CD4-positive, CD25-positive, alpha-beta regulatory T cell (primary cell): ENCODE data around the gene NFIB. TPM values are rescaled to one million over a fixed set of nuclear protein-coding genes. Genes with fewer than 3 reads are reported as not detected.

Source experiments
- ATAC-seq, 2 donors: fragments of 150-1000 bp; cut with Tn5 transposase; one replicate each; pipeline ENCODE4 v1.10.0; 2021; ENCODE audit warnings: low read depth in 2 of 2, moderate number of reproducible peaks in 2 of 2, moderate library complexity in 1 of 2
- DNase-seq, 3 donors: peaks; one replicate each; pipeline versions ENCODE4 v3.0.0 to v3.0.0-alpha.2; 2012 to 2022; ENCODE audit warnings: mixed read lengths in 1 of 3
- H3K27ac ChIP-seq: one replicate; pipeline ENCODE4 v1.7.0; 2013; ENCODE audit warnings: mild to moderate bottlenecking, low read length; ENCODE audit not compliant: insufficient read depth, poor library complexity, severe bottlenecking
- H3K27me3 ChIP-seq: one replicate; pipeline ENCODE4 v1.7.0; 2013; ENCODE audit warnings: low read length; ENCODE audit not compliant: control insufficient read depth, insufficient read depth
- H3K36me3 ChIP-seq: one replicate; pipeline ENCODE4 v1.7.0; 2013; ENCODE audit warnings: mild to moderate bottlenecking, low read length, moderate library complexity; ENCODE audit not compliant: control insufficient read depth, insufficient read depth
- H3K4me1 ChIP-seq: 2 replicates; pipeline ENCODE4 v1.7.0; 2013; ENCODE audit warnings: mild to moderate bottlenecking, low read length; ENCODE audit not compliant: insufficient read depth, control insufficient read depth, poor library complexity, severe bottlenecking
- H3K4me3 ChIP-seq: one replicate; pipeline ENCODE4 v1.7.0; 2013; ENCODE audit warnings: low read depth, mild to moderate bottlenecking, low read length, moderate library complexity
- H3K9me3 ChIP-seq, 2 experiments: 1 replicate in 1 of 2; 2 replicates in 1 of 2; pipeline ENCODE4 v1.7.0; 2013; ENCODE audit warnings: low read length in 2 of 2, mild to moderate bottlenecking in 1 of 2, moderate library complexity in 1 of 2; ENCODE audit not compliant: control insufficient read depth in 2 of 2
- H3K27ac Mint-ChIP-seq, 3 donors: one replicate each; pipeline ENCODE4 v1.8.0; 2020 to 2022; ENCODE audit warnings: mild to moderate bottlenecking in 3 of 3, mixed read lengths in 3 of 3, moderate library complexity in 2 of 3
- H3K27me3 Mint-ChIP-seq: one replicate; pipeline ENCODE4 v1.8.0; 2022; ENCODE audit warnings: mild to moderate bottlenecking, mixed read lengths
- H3K36me3 Mint-ChIP-seq: one replicate; pipeline ENCODE4 v1.8.0; 2020; ENCODE audit warnings: mixed read lengths
- H3K4me1 Mint-ChIP-seq, 4 donors: one replicate each; pipeline ENCODE4 v1.8.0; 2020 to 2022; ENCODE audit warnings: mixed read lengths in 4 of 4, mild to moderate bottlenecking in 1 of 4
- H3K4me3 Mint-ChIP-seq, 4 donors: one replicate each; pipeline ENCODE4 v1.8.0; 2020 to 2022; ENCODE audit warnings: mild to moderate bottlenecking in 4 of 4, mixed read lengths in 4 of 4, moderate library complexity in 3 of 4
- H3K9me3 Mint-ChIP-seq, 7 donors: one replicate each; pipeline ENCODE4 v1.8.0; 2020 to 2022; ENCODE audit warnings: mixed read lengths in 7 of 7, mild to moderate bottlenecking in 3 of 7, moderate library complexity in 2 of 7
- polyA plus RNA-seq, 4 donors: library from polyadenylated mRNA; unstranded; fragments of 300-500 nt; fragmentation: Illumina TruSeq; gene quantifications; one replicate each; pipeline ENCODE4 v1.2.3, GENCODE V29; 2021
- total RNA-seq: library from RNA; stranded (reverse); gene quantifications from one replicate; pipeline ENCODE4 v1.2.3, GENCODE V29; 2022

Gene NFIB
- total and polyA plus RNA-seq, 5 donors from 2014 or later: 0.20 TPM; not detected in 4

GRCh38 chr9:14132775-14133174, 181.2 kb downstream of the NFIB start:
- no peak overlapping the region for H3K4me3 Mint-ChIP-seq
- ATAC-seq (no peak), DNase-seq (no peak)
- no peak overlapping the region for H3K27ac Mint-ChIP-seq
- Histone ChIP-seq H3K27ac (no peak overlapping the region), H3K4me3 (no peak overlapping the region), H3K27me3 (no peaks in the 10 kb centered on the region), H3K9me3 (no peaks in the 10 kb centered on the region), H3K36me3 (no peaks in the 10 kb centered on the region), H3K4me1 (no peaks in the 10 kb centered on the region)
- no peaks in the 10 kb centered on the region for H3K27me3 Mint-ChIP-seq
- no peaks in the 10 kb centered on the region for H3K4me1 Mint-ChIP-seq
- H3K9me3 Mint-ChIP-seq: peaks cover 0 to 4% (median 0%) of the 10 kb centered on the region in 7 donors
- H3K36me3 Mint-ChIP-seq: no peaks in the 10 kb centered on the region

GRCh38 chr9:14131356-14132088, 182.4 kb downstream of the NFIB start:
- H3K27me3 Mint-ChIP-seq: no peaks in the 10 kb centered on the region
- Histone ChIP-seq H3K27me3 (no peaks in the 10 kb centered on the region), H3K4me1 (no peaks in the 10 kb centered on the region), H3K9me3 (no peaks in the 10 kb centered on the region), H3K36me3 (no peaks in the 10 kb centered on the region), H3K4me3 (no peak overlapping the region), H3K27ac (no peak overlapping the region)
- H3K36me3 Mint-ChIP-seq: no peaks in the 10 kb centered on the region
- no peak for DNase-seq
- ATAC-seq: no peak
- no peak overlapping the region for H3K4me3 Mint-ChIP-seq
- H3K9me3 Mint-ChIP-seq: peaks cover 0 to 4% (median 0%) of the 10 kb centered on the region in 7 donors
- H3K27ac Mint-ChIP-seq: no peak overlapping the region
- H3K4me1 Mint-ChIP-seq: no peaks in the 10 kb centered on the region

GRCh38 chr9:14127656-14128055, 186.3 kb downstream of the NFIB start:
- no peaks in the 10 kb centered on the region for H3K9me3 ChIP-seq
- H3K4me3 Mint-ChIP-seq: no peak overlapping the region
- no peaks in the 10 kb centered on the region for H3K4me1 ChIP-seq
- no peak for DNase-seq
- H3K27me3 ChIP-seq: no peaks in the 10 kb centered on the region
- no peaks in the 10 kb centered on the region for H3K36me3 Mint-ChIP-seq
- H3K27me3 Mint-ChIP-seq: no peaks in the 10 kb centered on the region
- no peaks in the 10 kb centered on the region for H3K36me3 ChIP-seq
- no peak overlapping the region for H3K4me3 ChIP-seq
- no peaks in the 10 kb centered on the region for H3K4me1 Mint-ChIP-seq
- no peak overlapping the region for H3K27ac ChIP-seq
- ATAC-seq: no peak
- no peak overlapping the region for H3K27ac Mint-ChIP-seq
- H3K9me3 Mint-ChIP-seq: peaks cover 0 to 5% (median under 1%) of the 10 kb centered on the region in 7 donors

- Histone ChIP-seq H3K4me1 (no peaks in the 10 kb centered on the region), H3K4me3 (no peak overlapping the region), H3K9me3 (no peaks in the 10 kb centered on the region), H3K27me3 (no peaks in the 10 kb centered on the region), H3K36me3 (no peaks in the 10 kb centered on the region), H3K27ac (no peak overlapping the region)
- no peak overlapping the region for H3K27ac Mint-ChIP-seq
- ATAC-seq (no peak), DNase-seq (no peak)
- H3K4me1 Mint-ChIP-seq: no peaks in the 10 kb centered on the region
- peaks cover 0 to 4% (median 0%) of the 10 kb centered on the region in 7 donors for H3K9me3 Mint-ChIP-seq
- no peak overlapping the region for H3K4me3 Mint-ChIP-seq
- no peaks in the 10 kb centered on the region for H3K36me3 Mint-ChIP-seq
- H3K27me3 Mint-ChIP-seq: no peaks in the 10 kb centered on the region
Observed at GRCh38 chr9:14119694-14120514, 194.0 kb downstream of the NFIB start.

GRCh38 chr9:14112226-14112625, 201.7 kb downstream of the NFIB start:
- Mint-ChIP-seq H3K36me3 (no peaks in the 10 kb centered on the region), H3K4me1 (no peaks in the 10 kb centered on the region), H3K27me3 (no peaks in the 10 kb centered on the region), H3K9me3 (peaks cover 0 to 3% (median 0%) of the 10 kb centered on the region in 7 donors), H3K27ac (no peak overlapping the region), H3K4me3 (no peak overlapping the region)
- H3K4me3 ChIP-seq: no peak overlapping the region
- H3K4me1 ChIP-seq: no peaks in the 10 kb centered on the region
- H3K9me3 ChIP-seq: no peaks in the 10 kb centered on the region
- H3K27ac ChIP-seq: no peak overlapping the region
- ATAC-seq: no peak
- H3K27me3 ChIP-seq: no peaks in the 10 kb centered on the region
- DNase-seq: no peak
- H3K36me3 ChIP-seq: no peaks in the 10 kb centered on the region

GRCh38 chr9:14111696-14112095, 202.2 kb downstream of the NFIB start:
- Mint-ChIP-seq H3K4me1 (no peaks in the 10 kb centered on the region), H3K36me3 (no peaks in the 10 kb centered on the region), H3K27me3 (no peaks in the 10 kb centered on the region), H3K9me3 (peaks cover 0 to 3% (median 0%) of the 10 kb centered on the region in 7 donors), H3K4me3 (no peak overlapping the region), H3K27ac (no peak overlapping the region)
- Histone ChIP-seq H3K4me1 (no peaks in the 10 kb centered on the region), H3K27ac (no peak overlapping the region), H3K36me3 (no peaks in the 10 kb centered on the region), H3K4me3 (no peak overlapping the region), H3K27me3 (no peaks in the 10 kb centered on the region), H3K9me3 (no peaks in the 10 kb centered on the region)
- no peak for ATAC-seq
- DNase-seq: no peak

GRCh38 chr9:14107977-14108376, 206.0 kb downstream of the NFIB start:
- ATAC-seq (no peak), DNase-seq (no peak)
- H3K4me1 Mint-ChIP-seq: no peaks in the 10 kb centered on the region
- peaks cover 0 to 4% (median 2%) of the 10 kb centered on the region in 7 donors for H3K9me3 Mint-ChIP-seq
- H3K27me3 ChIP-seq: no peaks in the 10 kb centered on the region
- no peaks in the 10 kb centered on the region for H3K36me3 ChIP-seq
- H3K27ac Mint-ChIP-seq: no peak overlapping the region
- no peaks in the 10 kb centered on the region for H3K36me3 Mint-ChIP-seq
- H3K27me3 Mint-ChIP-seq: no peaks in the 10 kb centered on the region
- no peak overlapping the region for H3K4me3 ChIP-seq
- H3K27ac ChIP-seq: no peak overlapping the region
- H3K4me1 ChIP-seq: no peaks in the 10 kb centered on the region
- H3K4me3 Mint-ChIP-seq: no peak overlapping the region
- H3K9me3 ChIP-seq: no peaks in the 10 kb centered on the region
